Stimulated activated naive CD4-positive, alpha-beta T cell treated with Interleukin-2 at 50 U/mL for 16 hours (primary cell): ENCODE data around the gene SLC2A10.

ENCODE experiments used
- DNase-seq: peaks from one replicate; lab custom pipeline; 2025; lab: John Stamatoyannopoulos, UW

The SLC2A10 gene

DNA sequence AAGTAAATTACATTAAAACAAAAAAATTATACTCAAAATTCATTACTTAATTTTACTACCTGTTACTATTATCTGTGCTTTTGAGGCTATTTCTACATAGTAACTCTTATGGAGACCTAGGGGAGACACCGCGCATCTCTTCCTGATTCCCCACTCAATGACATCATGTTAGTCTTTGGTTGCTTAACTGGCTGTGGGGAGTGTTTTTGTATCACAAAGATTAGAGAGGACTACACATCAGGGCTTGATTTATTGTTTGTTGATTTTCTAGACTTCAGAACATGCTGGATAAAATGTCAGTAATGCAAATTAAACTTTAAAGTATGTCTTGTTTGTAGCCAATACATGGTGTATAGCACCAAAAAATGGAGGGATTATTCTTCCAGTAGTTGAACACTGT, 26.0 kb downstream of the SLC2A10 start:
- no peak for DNase-seq

DNA sequence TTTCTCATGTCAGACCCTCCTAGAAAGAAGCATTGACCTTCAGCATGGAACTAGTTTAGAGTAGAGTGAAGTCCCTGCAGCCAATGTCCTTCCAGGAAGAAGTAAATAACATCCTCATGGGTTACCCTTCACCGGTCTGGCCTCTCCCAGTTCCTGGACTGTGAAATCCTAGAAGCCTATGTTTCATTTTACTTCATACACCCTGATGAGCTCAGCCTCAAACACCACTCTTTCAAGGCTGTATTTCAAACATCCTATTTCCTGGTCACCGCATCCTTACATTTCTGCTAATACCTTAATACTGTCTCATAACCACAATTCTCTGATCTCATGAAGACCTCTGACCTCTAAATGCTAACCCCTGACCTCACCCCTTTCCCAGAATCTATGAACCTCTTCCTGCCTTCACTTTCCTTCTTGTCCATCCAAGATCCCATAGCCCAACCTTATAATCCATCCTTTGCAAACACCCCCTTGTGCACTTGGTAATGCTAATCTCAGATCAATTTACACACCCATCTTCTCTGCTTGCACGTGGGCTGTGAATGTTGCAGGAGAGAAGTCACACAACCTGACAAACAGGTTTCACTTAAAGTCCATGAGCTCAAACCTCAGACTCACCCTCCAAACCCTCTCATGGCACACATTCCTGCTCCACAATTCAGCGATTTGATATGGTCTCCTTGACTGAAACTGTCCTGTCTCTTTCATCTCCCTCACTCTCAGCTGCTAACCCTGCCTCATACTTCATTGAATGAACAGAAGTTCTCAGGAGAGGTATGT, 30.2 kb downstream of the SLC2A10 start:
- DNase-seq: no peak

DNA sequence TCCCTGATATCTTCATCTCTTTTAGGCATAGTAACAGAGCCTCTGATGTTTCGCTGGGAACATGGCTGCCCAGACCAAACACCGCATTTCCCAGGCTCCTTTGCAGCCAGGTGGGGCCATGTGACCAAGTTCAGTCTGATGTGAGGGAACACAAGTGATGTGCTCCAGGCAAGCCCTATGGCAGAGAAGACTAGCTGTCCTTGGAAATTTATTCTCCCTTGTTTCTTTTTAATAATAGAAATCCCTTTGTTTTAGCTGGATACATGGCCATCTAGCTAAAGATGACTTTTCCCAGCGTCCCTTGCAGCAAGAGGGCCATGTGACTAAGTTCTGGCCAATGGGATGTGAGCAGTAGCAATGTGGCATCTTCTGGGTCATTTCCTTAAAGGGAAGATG, 30.8 kb downstream of the SLC2A10 start:
- DNase-seq: no peak

DNA sequence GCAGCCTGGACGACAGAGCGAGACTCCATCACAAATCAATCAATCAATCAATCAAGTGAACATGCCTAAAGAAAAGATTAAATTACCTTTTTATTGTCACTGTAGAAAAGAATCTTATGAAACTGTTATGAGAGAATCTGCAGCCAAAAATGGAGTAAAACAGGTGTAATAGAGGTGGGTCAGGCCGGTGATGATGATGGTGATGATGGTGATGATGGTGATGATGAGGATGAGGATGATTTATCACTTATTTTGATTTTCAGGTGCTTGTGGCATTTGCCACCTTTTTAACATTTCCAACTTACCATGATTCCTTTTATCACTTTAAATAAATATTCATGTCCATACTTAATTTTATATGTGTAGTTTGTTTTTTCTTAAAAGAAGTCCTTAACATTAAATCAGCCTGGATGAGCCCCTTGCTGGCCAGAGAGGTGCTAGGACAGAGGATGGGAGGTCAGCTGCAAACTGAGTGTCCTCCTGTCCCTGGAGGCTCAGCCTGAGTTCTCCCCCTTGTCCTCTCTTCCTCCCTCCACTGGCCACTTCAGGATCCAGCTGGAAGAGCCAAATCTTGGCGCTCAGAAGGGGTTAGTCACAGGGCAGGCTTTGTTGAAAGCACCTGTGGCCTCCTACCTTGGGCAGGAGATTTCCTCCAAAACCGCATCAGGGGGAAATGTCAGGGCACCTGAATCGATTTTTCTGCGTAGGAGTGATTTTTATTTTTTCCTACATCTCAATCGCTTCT, 32.6 kb downstream of the SLC2A10 start:
- DNase-seq: no peak

DNA sequence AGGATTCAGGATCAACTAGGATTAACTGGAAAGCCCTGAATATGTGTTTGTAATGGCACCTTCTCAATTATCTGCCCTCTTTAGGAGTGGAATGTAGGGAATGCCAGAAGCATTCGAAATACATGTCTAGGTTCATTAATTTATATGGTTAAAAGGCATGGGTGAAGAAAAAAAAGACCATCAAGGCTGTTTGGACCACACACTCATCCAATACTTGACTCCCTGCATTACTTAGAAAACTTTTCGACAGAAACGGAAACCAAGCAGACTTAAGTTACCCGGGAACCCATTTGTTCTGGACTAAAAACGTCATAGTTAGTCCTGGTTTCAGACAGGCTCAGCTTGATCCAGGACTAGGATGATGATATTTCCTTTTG, 33.2 kb downstream of the SLC2A10 start:
- no peak for DNase-seq

DNA sequence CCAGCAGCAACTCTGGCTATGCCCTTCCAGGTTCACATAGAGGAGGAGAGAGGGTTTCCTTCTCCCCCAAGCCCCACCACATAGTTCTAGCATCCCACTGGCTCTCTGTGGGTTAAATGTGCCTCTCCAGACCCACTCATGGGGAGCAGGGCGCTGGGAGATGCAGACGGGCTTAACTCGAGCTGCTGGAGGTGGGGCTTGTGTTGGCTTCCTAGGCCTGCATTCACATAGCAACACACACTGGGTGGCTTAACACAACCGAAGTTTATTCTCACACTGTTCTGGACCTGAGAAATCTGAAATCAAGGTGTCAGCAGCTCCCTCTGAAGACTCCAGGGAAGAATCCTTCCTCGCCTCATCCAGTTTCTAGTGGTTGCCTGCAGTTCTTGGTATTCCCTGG, 33.6 kb downstream of the SLC2A10 start:
- no peak for DNase-seq

DNA sequence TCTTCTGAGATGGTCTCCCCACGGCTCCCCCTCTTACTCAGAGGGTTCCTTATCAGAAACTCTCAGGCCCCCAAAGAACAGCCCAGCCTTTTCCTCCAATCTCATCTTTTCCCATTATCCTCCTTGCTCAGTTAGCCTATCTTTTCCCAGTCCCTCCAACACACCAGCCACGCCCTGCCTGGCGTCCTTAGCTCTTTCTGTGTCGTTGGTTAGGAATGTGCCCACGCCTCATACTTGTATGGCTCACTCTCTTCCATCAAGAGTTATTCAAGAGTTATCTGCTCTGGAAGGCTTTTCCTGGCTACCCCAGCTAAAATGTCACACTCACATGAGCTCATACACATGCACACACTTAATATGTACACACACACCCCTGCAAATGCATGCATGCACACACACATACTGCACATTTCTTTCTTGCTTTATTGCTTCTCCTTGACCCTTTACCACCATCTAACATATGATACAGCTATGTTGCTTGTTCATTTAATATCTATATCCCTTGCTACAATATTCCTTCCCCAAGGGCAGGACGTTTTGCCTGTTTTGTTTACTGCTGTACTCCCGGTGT, 37.6 kb downstream of the SLC2A10 start:
- DNase-seq: no peak

DNA sequence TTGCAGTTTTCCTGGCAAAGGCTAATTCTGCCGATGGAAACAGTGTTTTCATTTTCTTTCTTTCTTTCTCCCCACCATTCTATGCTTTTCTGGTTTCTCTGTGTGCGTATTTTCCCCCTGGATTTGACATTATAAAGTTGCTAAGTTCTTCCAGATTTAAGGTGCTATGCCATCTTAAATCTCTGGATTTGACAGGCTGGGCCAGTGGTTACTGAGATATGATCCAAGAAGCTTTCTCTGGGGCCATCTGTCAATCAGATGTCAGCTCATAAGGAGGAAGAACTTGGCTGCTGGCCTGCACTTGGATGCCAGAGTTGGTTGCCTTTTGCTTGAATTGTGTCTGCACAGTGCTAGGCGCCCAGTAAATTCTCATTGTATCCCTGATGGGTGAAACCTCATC, 39.7 kb downstream of the SLC2A10 start:
- DNase-seq: no peak

DNA sequence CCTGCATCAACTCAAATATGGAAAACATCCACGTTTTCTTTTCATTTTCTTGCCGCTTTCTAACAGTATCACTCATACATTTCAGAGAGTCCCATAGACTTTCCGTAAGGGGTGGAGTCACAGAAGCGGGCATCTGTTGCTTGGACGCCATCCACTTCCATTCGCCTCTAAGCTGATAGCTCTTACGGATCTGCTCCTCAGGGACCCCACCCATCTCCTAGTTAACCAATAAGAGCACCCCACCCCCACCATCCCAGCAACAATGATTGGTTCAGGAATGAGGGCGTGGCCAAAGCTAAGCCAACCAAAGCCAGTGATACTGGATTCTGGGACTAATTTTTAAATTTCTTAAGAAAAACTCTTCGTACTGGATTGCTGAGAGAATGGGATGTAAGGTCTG, 42.4 kb downstream of the SLC2A10 start:
- DNase-seq: no peak

DNA sequence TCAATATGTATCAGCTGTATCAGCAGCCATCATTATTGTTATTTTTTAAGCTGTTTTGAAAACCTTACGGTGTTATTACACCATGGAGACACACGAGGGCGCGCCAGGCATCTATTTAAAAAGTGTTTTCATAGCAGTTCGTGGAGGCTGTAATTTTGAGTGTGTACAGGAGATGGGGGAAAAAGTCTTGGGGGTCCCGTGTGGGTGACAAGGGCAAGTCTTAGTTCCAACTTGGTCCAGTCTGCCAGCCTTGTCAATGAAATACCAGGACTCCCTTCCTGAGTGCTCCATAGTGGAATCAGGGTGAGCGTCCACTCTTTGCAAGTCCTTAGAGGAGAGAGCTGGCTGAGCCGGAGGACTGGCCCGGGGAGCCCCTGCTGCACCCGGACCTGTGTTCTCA, 43.3 kb downstream of the SLC2A10 start:
- DNase-seq: peak; percentile 38

DNA sequence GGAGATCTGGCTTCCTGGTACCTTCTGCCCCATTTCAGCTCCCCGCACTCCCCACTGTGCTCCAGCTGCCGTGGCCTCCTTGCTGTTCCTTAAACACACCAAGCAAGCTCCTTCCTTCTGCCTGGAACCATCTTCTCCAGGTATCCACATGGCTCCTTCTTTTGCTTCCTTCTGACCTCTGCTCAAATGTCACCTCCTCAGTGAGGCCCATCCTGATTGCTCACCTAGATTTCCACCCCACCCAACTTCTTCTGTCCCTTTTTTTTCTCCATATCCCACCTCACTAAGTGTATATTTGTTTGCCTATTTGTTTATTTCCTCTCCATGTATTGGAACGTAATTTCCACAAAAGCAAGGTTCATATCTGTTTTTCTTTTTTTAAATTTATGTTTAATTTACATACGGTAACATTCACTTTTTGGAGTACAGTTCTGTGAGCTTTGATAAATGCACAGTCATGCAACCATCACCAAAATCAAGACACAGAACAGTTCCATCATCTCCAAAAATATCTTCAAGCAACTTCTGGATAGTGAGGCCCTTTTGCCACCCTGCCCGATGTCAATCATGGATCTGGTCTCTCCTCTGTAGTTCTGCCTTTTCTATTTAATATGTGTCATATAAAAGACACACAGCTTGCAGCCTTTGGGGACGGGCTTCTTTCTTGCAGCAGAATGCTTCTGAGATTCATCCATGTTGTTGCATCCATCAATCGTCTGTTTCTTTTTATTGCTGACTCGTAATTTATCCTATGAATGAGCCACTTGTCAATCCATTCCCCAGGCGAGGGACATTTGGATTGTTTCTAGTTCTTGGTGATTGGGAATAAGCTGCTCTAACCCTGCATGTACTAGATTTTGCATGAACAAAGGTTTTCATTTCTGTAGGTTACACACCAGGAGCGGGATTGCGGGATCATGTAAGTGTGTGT, 46.3 kb downstream of the SLC2A10 start:
- DNase-seq: no peak

DNA sequence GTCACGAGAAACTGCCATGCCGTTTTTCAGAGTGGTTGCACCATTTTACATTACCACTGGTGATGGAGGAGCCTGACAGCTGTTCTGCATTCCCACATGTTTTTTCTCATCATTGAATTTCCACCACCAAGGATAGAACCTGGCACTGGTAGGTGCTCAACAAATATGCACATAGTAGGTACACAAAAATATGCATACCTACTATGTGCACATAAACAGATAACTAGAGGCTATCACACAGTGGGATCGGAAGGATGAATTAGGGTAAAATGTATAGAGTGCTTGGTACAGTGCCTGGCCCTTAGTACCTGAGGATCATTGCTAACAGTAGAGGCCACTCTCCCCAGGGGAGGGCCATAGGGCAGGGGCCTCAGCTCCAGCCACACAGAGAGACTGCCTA, 47.0 kb downstream of the SLC2A10 start:
- no peak for DNase-seq

DNA sequence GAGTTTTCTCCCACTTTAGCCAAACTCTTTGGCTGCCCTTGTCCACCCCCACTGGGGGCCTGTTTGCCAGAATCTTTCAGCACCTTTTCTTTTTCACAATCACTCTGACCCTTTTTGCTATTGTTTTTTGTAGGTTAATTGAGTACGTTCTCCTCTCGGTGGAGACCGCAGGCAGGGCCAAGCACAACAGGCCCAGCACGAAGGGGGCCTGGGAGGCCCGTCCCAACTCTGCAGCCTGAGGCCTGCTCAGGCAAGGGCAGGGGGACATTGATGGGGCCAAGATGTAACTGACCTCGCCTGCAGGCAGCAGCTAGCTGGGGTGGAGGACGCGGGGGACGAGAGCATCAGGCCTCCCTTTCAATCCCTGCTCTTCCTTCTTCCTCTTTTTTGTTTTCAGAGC, 47.7 kb downstream of the SLC2A10 start:
- DNase-seq: no peak

DNA sequence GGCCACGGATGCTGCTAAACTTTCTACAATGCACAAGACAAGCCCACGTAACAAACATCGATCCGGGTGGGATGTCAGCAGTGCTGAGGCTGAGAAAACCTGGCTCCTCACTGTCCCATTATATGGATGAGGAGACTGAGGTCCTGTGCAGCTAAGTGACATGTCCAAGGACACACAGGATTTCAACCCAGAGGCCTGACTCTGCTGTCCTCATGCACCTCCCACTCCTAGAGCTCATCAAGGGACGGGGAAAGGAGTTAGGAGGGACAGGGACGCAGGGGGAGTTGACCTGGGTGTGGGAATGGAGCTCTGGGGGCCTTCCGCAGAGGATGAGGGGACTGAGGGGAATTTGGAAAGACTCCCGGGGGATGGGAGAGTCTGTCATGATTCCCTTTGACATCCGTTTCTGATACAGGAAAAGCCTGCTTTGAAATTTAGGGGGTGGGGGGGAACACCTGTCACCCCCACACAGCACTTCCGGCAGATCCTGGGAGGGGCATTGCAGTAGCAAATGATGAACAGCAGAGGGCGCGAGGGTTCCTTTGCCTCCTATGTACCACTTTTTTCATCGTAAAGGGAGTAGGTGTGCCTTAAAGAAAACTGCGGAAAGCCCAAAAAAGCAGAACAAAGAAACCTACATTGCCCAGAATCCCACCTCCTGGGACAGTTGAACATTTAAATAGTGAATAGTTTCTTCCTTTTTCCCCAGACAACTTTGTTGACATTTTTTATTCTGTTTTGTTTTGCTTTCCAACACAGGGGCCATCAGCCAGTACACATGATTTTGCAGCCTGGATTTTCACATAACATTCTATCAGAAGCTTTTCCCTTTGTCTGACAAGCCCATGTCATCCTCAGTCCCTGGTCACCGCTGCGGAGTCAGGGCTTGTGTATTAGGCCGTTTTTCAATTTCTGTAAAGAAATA, 48.6 kb downstream of the SLC2A10 start:
- peak; percentile 19 for DNase-seq

DNA sequence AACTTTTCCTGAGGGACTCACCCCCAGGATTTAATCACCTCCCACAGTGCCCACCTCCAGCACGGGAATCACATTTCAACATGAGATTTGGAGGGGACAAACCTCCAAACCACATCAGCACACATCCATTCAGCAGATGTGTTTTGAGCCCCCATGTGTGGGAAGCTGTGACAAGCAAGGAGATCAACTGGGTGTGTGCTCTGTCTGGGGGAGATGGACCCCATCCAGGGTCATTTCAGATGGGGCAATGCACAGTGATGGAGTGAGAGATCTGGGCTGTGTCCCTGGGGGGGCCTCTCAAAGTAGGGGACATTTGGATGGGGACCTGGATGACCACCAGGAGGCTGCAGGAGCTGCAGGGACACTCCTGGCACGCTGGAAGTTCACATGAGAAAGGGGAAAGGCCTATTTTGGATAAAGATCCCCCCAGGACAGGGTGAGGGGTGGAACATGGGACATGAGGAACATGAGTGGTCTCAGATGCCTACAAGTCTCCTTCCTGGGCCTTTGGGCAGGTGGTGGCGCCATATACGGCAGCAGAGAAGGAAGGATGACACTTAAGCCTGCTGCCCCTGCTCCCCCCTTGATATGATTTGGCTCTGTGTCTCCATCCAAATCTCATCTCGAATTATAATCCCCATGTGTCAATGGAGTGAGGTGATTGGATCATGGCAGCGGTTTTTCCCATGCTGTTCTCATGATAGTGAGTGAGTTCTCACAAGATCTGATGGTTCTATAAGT, 49.6 kb downstream of the SLC2A10 start:
- no peak for DNase-seq

DNA sequence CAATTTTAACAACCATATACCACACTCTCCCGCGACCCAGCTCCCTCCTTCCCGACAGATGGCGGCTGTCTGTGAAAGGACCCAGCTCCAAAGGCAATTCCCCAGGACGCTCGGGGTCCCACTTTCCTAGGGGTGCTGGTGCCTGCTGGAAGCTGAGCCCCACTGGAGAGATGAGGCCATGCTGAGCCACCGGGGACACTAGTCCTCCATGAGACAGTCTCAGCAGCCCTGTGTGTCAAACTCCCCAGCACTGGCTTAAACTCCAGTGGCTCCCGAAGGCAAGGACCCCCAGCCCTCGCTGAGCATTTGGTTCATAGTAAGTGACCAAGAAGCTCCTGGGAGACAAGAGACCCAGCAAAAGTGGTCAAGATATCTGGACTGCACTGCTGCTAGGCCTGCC, 52.1 kb downstream of the SLC2A10 start:
- DNase-seq: no peak

DNA sequence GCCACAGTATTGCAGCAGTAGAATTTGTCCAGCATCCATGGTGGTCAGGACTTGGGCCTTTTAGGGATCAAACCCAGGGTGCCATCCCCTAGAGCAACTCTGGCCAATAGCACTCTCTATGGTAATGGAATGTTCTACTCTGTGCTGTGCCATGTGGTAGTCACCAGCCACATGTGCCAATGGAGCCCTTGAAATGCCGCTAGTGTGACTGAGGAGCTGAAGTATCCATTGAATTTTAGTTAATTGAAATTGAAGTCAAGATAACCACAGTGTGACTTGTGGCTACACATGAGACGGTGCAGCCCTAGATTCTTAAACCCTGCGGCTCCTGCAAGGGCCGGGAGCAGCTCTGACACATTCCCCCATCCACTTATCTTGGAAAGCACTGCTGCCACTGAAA, 54.6 kb downstream of the SLC2A10 start:
- no peak for DNase-seq

DNA sequence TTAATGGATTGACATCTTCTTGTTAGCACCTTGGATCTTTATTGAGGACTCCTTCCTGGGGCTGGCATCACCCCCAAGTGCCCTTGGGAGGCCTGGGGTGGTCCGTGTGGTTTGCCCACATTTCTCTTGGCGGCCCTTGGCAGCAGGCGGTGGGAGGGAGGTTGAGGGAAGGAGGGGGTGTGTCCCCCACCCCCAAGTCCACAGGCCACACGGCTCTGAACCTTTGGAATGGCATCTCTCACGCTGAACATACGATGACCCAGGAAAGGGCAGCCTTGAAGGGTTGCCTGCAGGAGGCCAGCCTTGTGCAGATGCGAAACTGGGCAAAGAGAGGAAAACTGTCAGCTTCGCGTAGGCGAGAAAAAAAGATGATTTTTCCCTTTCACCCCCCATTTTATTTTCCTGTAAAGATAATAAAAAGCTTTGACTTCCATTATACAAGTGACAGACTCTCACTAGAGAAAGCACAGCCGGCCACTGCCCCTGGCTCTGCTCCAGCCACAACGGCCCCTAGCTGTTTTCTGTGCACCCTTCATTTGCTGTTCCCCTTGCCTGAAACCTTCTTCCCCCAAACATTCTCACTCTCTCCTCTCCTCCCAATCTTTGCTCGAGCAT, 56.2 kb downstream of the SLC2A10 start:
- no peak for DNase-seq

DNA sequence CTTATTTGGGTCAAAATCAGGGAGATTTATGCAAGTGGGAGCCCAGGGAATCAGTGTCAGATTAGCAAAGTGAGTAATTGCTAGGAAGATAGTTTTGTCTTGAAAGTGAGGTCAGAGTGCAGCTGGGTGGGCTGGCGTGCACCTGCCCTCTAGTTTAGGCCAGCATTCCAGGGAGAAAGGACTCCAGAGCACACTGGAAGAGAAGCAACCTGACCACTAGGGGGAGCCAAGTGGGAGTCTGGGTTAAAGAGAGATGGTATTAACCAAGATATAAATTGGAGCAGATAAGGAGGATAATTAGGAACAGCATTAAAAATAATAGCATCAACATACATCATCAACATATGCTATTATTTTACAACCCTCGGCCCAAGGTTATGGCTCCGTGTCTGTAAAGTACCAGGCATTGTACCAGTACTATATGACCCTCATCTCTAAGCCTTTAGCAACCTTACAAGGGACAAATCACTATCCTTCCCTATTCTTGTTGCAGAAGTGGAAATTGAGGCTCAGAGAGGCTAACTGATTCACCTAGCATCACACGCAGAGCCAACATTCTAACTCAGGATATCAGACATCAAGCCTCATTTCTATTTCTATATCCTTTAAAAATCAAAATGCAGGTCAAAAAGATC, 57.8 kb downstream of the SLC2A10 start:
- DNase-seq: no peak
